IMR-90 (cell line): ENCODE measurements around the gene MYBPH. TPM values are rescaled to one million over a fixed set of nuclear protein-coding genes. Genes with fewer than 3 reads are reported as not detected.

ENCODE experiments used
- ATAC-seq: fragments of 200-7000 bp; cut with Tn5 transposase; 2 replicates; pipeline ENCODE4 v1.9.1; 2020; ENCODE audit warnings: low read depth, mild to moderate bottlenecking, moderate library complexity
- BruUV-seq: library from RNA; stranded (reverse); fragments of 400-500 nt; replicated peaks from 2 replicates; lab custom pipeline; 2021; lab: Mats Ljungman, UMichigan
- CTCF ChIA-PET: fragments of 300-600 bp; formaldehyde crosslinking; extraction: SDS; loops from one replicate; lab custom pipeline; 2021; ENCODE audit warnings: antibody characterized with exemption; lab: Yijun Ruan, JAX
- POLR2A ChIA-PET: fragments of 300-600 bp; sonication (Branson Sonifier 250); formaldehyde crosslinking; loops from one replicate; lab custom pipeline; 2022; ENCODE audit warnings: antibody characterized with exemption; ENCODE audit not compliant: unreplicated experiment; lab: Charles Lee
- DNase-seq: peaks from one replicate; pipeline ENCODE4 v3.0.0; 2013
- H2AFZ ChIP-seq: replicated peaks from 2 replicates; pipeline ENCODE3; 2013; ENCODE audit warnings: low read length, mild to moderate bottlenecking; ENCODE audit not compliant: poor library complexity
- H2AK5ac ChIP-seq: 2 replicates; pipeline ENCODE4 v1.6.1; 2013; ENCODE audit warnings: low read depth, low read length, inconsistent platforms
- H2AK9ac ChIP-seq: replicated peaks from 2 replicates; pipeline ENCODE3; 2013; ENCODE audit warnings: mild to moderate bottlenecking, low read depth, low read length, moderate library complexity; ENCODE audit not compliant: poor library complexity
- H2BK120ac ChIP-seq: 2 replicates; pipeline ENCODE4 v1.6.1; 2013; ENCODE audit warnings: low read depth, low read length, inconsistent platforms
- H2BK15ac ChIP-seq: 3 replicates; pipeline ENCODE4 v1.6.1; 2013; ENCODE audit warnings: low read depth, low read length, inconsistent platforms
- H2BK20ac ChIP-seq: 2 replicates; pipeline ENCODE4 v1.6.1; 2013; ENCODE audit warnings: low read depth, mild to moderate bottlenecking, inconsistent platforms, low read length, moderate library complexity
- H2BK5ac ChIP-seq: 2 replicates; pipeline ENCODE4 v1.6.1; 2013; ENCODE audit warnings: mild to moderate bottlenecking, low read depth, low read length, inconsistent platforms; ENCODE audit not compliant: poor library complexity, severe bottlenecking
- H3K14ac ChIP-seq: replicated peaks from 2 replicates; pipeline ENCODE4 v1.6.1; 2013; ENCODE audit warnings: low read depth, low read length, inconsistent platforms
- H3K18ac ChIP-seq: 2 replicates; pipeline ENCODE4 v1.6.1; 2013; ENCODE audit warnings: low read depth, low read length, control low read depth
- H3K23ac ChIP-seq: 2 replicates; pipeline ENCODE4 v1.6.1; 2013; ENCODE audit warnings: low read depth, low read length, inconsistent platforms
- H3K27ac ChIP-seq: 2 replicates; pipeline ENCODE4 v1.5.1; 2013; ENCODE audit warnings: mild to moderate bottlenecking, control low read depth, low read length; ENCODE audit not compliant: insufficient read depth
- H3K27me3 ChIP-seq: 2 replicates; pipeline ENCODE4 v1.6.1; 2013; ENCODE audit warnings: low read length; ENCODE audit not compliant: control insufficient read depth, insufficient read depth
- H3K36me3 ChIP-seq: 2 replicates; pipeline ENCODE4 v1.6.1; 2013; ENCODE audit warnings: low read length, mixed read lengths; ENCODE audit not compliant: control insufficient read depth, insufficient read depth
- H3K4ac ChIP-seq: 2 replicates; pipeline ENCODE4 v1.6.1; 2013; ENCODE audit warnings: low read depth, low read length, inconsistent platforms
- H3K4me1 ChIP-seq: 2 replicates; pipeline ENCODE4 v1.6.1; 2013; ENCODE audit warnings: low read length, mixed read lengths; ENCODE audit not compliant: control insufficient read depth, insufficient read depth
- H3K4me2 ChIP-seq: 2 replicates; pipeline ENCODE4 v1.6.1; 2013; ENCODE audit warnings: low read depth, mild to moderate bottlenecking, control low read depth, low read length, moderate library complexity
- H3K4me3 ChIP-seq: 2 replicates; pipeline ENCODE4 v1.5.1; 2013; ENCODE audit warnings: low read depth, mild to moderate bottlenecking, control low read depth, low read length, moderate library complexity; ENCODE audit not compliant: insufficient read depth
- H3K56ac ChIP-seq: 2 replicates; pipeline ENCODE4 v1.6.1; 2013; ENCODE audit warnings: low read length, inconsistent platforms; ENCODE audit not compliant: insufficient read depth; ENCODE audit errors: extremely low read depth
- H3K79me1 ChIP-seq, 2 experiments: 2 replicates each; pipeline ENCODE4 v1.6.1; 2013; ENCODE audit warnings: low read length in 2 of 2, inconsistent platforms in 1 of 2, low read depth in 1 of 2
- H3K9ac ChIP-seq: 2 replicates; pipeline ENCODE4 v1.6.1; 2013; ENCODE audit warnings: low read depth, low read length, control low read depth
- H3K9me1 ChIP-seq: 2 replicates; pipeline ENCODE4 v1.6.1; 2013; ENCODE audit warnings: low read length, inconsistent platforms; ENCODE audit not compliant: insufficient read depth
- H3K9me3 ChIP-seq: 2 replicates; pipeline ENCODE4 v1.6.1; 2013; ENCODE audit warnings: low read length; ENCODE audit not compliant: control insufficient read depth, insufficient read depth
- H4K20me1 ChIP-seq: 2 replicates; pipeline ENCODE4 v1.6.1; 2013; ENCODE audit warnings: low read length, inconsistent platforms; ENCODE audit not compliant: insufficient read depth
- H4K5ac ChIP-seq: 2 replicates; pipeline ENCODE4 v1.6.1; 2013; ENCODE audit warnings: mild to moderate bottlenecking, low read depth, low read length, control low read depth
- H4K8ac ChIP-seq, 2 experiments: 2 replicates each; pipeline ENCODE4 v1.6.1; 2013; ENCODE audit warnings: low read depth in 2 of 2, low read length in 2 of 2, control low read depth in 1 of 2, inconsistent platforms in 1 of 2
- H4K91ac ChIP-seq: 2 replicates; pipeline ENCODE4 v1.6.1; 2013; ENCODE audit warnings: low read depth, low read length, inconsistent platforms; ENCODE audit not compliant: insufficient read depth
- BHLHE40 ChIP-seq: fragments of 150-350 bp; IDR thresholded peaks from 2 replicates; pipeline ENCODE4 v1.6.1; 2016; ENCODE audit warnings: mild to moderate bottlenecking, low read depth, low read length
- CEBPB ChIP-seq: IDR thresholded peaks from 2 replicates; pipeline ENCODE4 v1.6.1; 2012; ENCODE audit warnings: low read depth, low read length, improper control_type of control experiment
- ELK1 ChIP-seq: fragments of 150-350 bp; IDR thresholded peaks from 2 replicates; pipeline ENCODE4 v1.6.1; 2016; ENCODE audit warnings: low read depth, mild to moderate bottlenecking, low read length, moderate library complexity, borderline replicate concordance
- FOS ChIP-seq: fragments of 150-350 bp; IDR thresholded peaks from 2 replicates; pipeline ENCODE4 v1.6.1; 2016; ENCODE audit warnings: low read depth, low read length
- MAFK ChIP-seq: IDR thresholded peaks from 2 replicates; pipeline ENCODE4 v1.6.1; 2012; ENCODE audit warnings: low read depth, low read length, improper control_type of control experiment
- MAZ ChIP-seq: IDR thresholded peaks from 2 replicates; pipeline ENCODE4 v1.6.1; 2012; ENCODE audit warnings: low read depth, mild to moderate bottlenecking, low read length, improper control_type of control experiment, moderate library complexity, borderline replicate concordance
- MXI1 ChIP-seq: IDR thresholded peaks from 2 replicates; pipeline ENCODE4 v1.6.1; 2012; ENCODE audit warnings: low read depth, mild to moderate bottlenecking, low read length, moderate library complexity, borderline replicate concordance
- NFE2L2 ChIP-seq: fragments of 150-350 bp; IDR thresholded peaks from 2 replicates; pipeline ENCODE4 v1.6.1; 2016; ENCODE audit warnings: low read depth, mild to moderate bottlenecking, low read length
- POLR2A ChIP-seq: IDR thresholded peaks from 2 replicates; pipeline ENCODE4 v1.6.1; 2012; ENCODE audit warnings: mild to moderate bottlenecking, low read depth, low read length
- RAD21 ChIP-seq: IDR thresholded peaks from 2 replicates; pipeline ENCODE4 v1.6.1; 2012; ENCODE audit warnings: low read length, improper control_type of control experiment
- RCOR1 ChIP-seq: IDR thresholded peaks from 2 replicates; pipeline ENCODE4 v1.6.1; 2012; ENCODE audit warnings: mild to moderate bottlenecking, low read length, improper control_type of control experiment; ENCODE audit not compliant: insufficient replicate concordance
- WGBS, 2 experiments: methylation state at CpG; one replicate each; pipeline versions ENCODE4 v1.1.5 to v1.1.7; 2013; ENCODE audit warnings: missing lambda C conversion rate in 2 of 2; ENCODE audit not compliant: insufficient read length in 1 of 2; ENCODE audit errors: extremely low coverage in 2 of 2; 5-methylcytosine and 5-hydroxymethylcytosine counted together
- dilution Hi-C: fragments of 300-500 bp; cut with HindIII; formaldehyde crosslinking; loops from one replicate; pipeline ENCODE4 v1.14.3; 2018; ENCODE audit warnings: low sequenced_read_pairs; ENCODE audit not compliant: unreplicated experiment
- in situ Hi-C: fragments of 300-500 bp; cut with MboI; formaldehyde crosslinking; loops from 3 replicates; pipeline ENCODE4 v1.14.3; 2019; ENCODE audit warnings: low sequenced_read_pairs, inconsistent platforms, mixed read lengths
- intact Hi-C: fragments of 100-400 bp; cut with micrococcal nuclease; formaldehyde crosslinking; loops from 2 replicates; pipeline ENCODE4 v1.10.0; 2022
- polyA plus RNA-seq, 3 experiments: library from polyadenylated mRNA; depleted of rRNA; stranded (reverse); fragments of >200 nt; gene quantifications; 2 replicates each; pipeline ENCODE4 v1.2.3, GENCODE V29; 2012; ENCODE audit warnings: low replicate concordance in 1 of 3
- total RNA-seq: library from RNA; depleted of rRNA; stranded (reverse); fragments of >200 nt; gene quantifications from 2 replicates; pipeline ENCODE4 v1.2.3, GENCODE V29; 2012
- TF ChIP-seq, protein P1 (sequence below): conservative IDR thresholded peaks from 2 replicates; pipeline ENCODE4 v1.5.1; 2012; ENCODE audit warnings: mild to moderate bottlenecking, low read depth, low read length, improper control_type of control experiment

Gene MYBPH
- total and polyA plus RNA-seq, 2 of the 4 experiments (the other 2 are of a cell fraction), result not detected

GRCh38 chr1:203121186-203122015 is 54.2 kb downstream of the MYBPH start (continued):
- no peak for TF ChIP-seq FOS
- no peak for TF ChIP-seq POLR2A

- POLR2A ChIA-PET, result no interaction called here
- H3K27ac ChIP-seq, result no peak overlapping the region
- H3K27me3 ChIP-seq, result peaks cover 80% of the 10 kb centered on the region
- H4K8ac ChIP-seq, result no peak overlapping the region
- H2BK20ac ChIP-seq, result no peak overlapping the region
- H4K91ac ChIP-seq, result no peak overlapping the region
- no peak overlapping the region for H3K18ac ChIP-seq
- H3K4me2 ChIP-seq, result no peak overlapping the region
- 33% methylated on average over 1 of the region's 7 CpGs; no CpG with 5 or more reads in 1 of the 2 experiments for WGBS, 2 experiments
- H3K4me1 ChIP-seq, result no peaks in the 10 kb centered on the region
- no peak overlapping the region for H2AK5ac ChIP-seq
- ATAC-seq, result no peak
- H2BK5ac ChIP-seq, result no peak overlapping the region
- DNase-seq, result no peak
- H3K23ac ChIP-seq, result no peak overlapping the region
- no peaks in the 10 kb centered on the region for H3K9me3 ChIP-seq
- H3K36me3 ChIP-seq, result no peaks in the 10 kb centered on the region
- no peak overlapping the region for H2AFZ ChIP-seq
- H3K9me1 ChIP-seq, result no peaks in the 10 kb centered on the region
- H4K5ac ChIP-seq, result no peak overlapping the region
- H2BK15ac ChIP-seq, result no peak overlapping the region
- dilution Hi-C loops (no loop called here), in situ Hi-C loops (no loop called here), intact Hi-C loops (no loop called here)
- H3K79me1 ChIP-seq, result no peaks in the 10 kb centered on the region
- H2BK120ac ChIP-seq, result no peak overlapping the region
- no peak overlapping the region for H3K56ac ChIP-seq
- no peak overlapping the region for H2AK9ac ChIP-seq
- no TSS peak for BruUV-seq
- no peak overlapping the region for H3K4me3 ChIP-seq
- no peaks in the 10 kb centered on the region; the same call in 1 of the 2 replicates for H4K20me1 ChIP-seq
- no peak overlapping the region for H3K9ac ChIP-seq
- CTCF ChIA-PET, result interaction anchor here (0.6 to 0.8 kb wide), 2 partner anchors 81 to 147 kb away, joined by 3 read pairs; no protein-coding TSS in a partner anchor
- H3K14ac ChIP-seq, result no peak overlapping the region
- H3K4ac ChIP-seq, result no peak overlapping the region
- TF ChIP-seq MXI1 (no peak), NFE2L2 (no peak), MAFK (no peak), BHLHE40 (no peak), POLR2A (no peak), RCOR1 (no peak), CEBPB (no peak), FOS (no peak), RAD21 (no peak), MAZ (no peak), ELK1 (no peak)
- TF ChIP-seq, protein P1, sequence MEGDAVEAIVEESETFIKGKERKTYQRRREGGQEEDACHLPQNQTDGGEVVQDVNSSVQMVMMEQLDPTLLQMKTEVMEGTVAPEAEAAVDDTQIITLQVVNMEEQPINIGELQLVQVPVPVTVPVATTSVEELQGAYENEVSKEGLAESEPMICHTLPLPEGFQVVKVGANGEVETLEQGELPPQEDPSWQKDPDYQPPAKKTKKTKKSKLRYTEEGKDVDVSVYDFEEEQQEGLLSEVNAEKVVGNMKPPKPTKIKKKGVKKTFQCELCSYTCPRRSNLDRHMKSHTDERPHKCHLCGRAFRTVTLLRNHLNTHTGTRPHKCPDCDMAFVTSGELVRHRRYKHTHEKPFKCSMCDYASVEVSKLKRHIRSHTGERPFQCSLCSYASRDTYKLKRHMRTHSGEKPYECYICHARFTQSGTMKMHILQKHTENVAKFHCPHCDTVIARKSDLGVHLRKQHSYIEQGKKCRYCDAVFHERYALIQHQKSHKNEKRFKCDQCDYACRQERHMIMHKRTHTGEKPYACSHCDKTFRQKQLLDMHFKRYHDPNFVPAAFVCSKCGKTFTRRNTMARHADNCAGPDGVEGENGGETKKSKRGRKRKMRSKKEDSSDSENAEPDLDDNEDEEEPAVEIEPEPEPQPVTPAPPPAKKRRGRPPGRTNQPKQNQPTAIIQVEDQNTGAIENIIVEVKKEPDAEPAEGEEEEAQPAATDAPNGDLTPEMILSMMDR, result no peak
These were observed 55.1 kb downstream of the MYBPH start for GRCh38 chr1:203120325-203121153.
